ENCODE results near the gene FOXK2. TPM values are rescaled to one million over a fixed set of nuclear protein-coding genes. Genes with fewer than 3 reads are reported as not detected.

Gene FOXK2
- total RNA-seq, 1 donor from 2014 or later, result 35.1 TPM

GRCh38 chr17:82592289-82592766 lies 72.8 kb downstream of the FOXK2 start:
- DNase-seq, result no peak

- peak; percentile 71 for DNase-seq
These were observed 73.4 kb downstream of the FOXK2 start for GRCh38 chr17:82592767-82593589.

GRCh38 chr17:82593590-82594087 lies 74.1 kb downstream of the FOXK2 start:
- DNase-seq, result no peak

GRCh38 chr17:82594571-82594970 lies 75.0 kb downstream of the FOXK2 start:
- DNase-seq, result no peak

GRCh38 chr17:82595893-82596292 lies 76.4 kb downstream of the FOXK2 start:
- DNase-seq, result no peak

- no peak for DNase-seq
These were observed 76.8 kb downstream of the FOXK2 start for GRCh38 chr17:82596296-82596695.

GRCh38 chr17:82596837-82597672 lies 77.5 kb downstream of the FOXK2 start:
- no peak for DNase-seq

GRCh38 chr17:82598256-82599119 lies 79.0 kb downstream of the FOXK2 start:
- DNase-seq, result no peak

GRCh38 chr17:82599674-82600661 lies 80.4 kb downstream of the FOXK2 start:
- DNase-seq, result no peak

- DNase-seq, result no peak
These were observed 81.4 kb downstream of the FOXK2 start for GRCh38 chr17:82600731-82601446.

GRCh38 chr17:82601447-82602000 lies 82.0 kb downstream of the FOXK2 start:
- no peak for DNase-seq

- DNase-seq, result peak; percentile 42
These were observed 83.0 kb downstream of the FOXK2 start for GRCh38 chr17:82602487-82602886.

GRCh38 chr17:82602986-82603710 lies 83.6 kb downstream of the FOXK2 start:
- DNase-seq, result peak; percentile 85

- peak; percentile 68 for DNase-seq
These were observed 84.5 kb downstream of the FOXK2 start for GRCh38 chr17:82603981-82604448.

GRCh38 chr17:82604532-82604931 lies 85.0 kb downstream of the FOXK2 start:
- no peak for DNase-seq

GRCh38 chr17:82605939-82606600 lies 86.5 kb downstream of the FOXK2 start:
- DNase-seq, result no peak

GRCh38 chr17:82608816-82609215 lies 89.3 kb downstream of the FOXK2 start:
- no peak for DNase-seq

- DNase-seq, result no peak
These were observed 90.1 kb downstream of the FOXK2 start for GRCh38 chr17:82609655-82610054.
